Right lung (tissue), 5 donors: ENCODE measurements around the gene PPL. TPM values are rescaled to one million over a fixed set of nuclear protein-coding genes. Genes with fewer than 3 reads are reported as not detected.
"Not testable (repeated sequence)": the region's sequence is repeated elsewhere in the genome, so short reads cannot be mapped to it uniquely, and the experiment has no call there.

Experiments
- DNase-seq, 2 donors: peaks; one replicate each; pipeline ENCODE4 v3.0.0-alpha.2; 2013
- polyA plus RNA-seq, 5 donors: library from polyadenylated mRNA; unstranded; fragments of 120-200 nt; gene quantifications; one replicate each; pipeline versions ENCODE4 v1.2.1 to v1.2.3, GENCODE V29; 2013; ENCODE audit warnings: inconsistent platforms in 1 of 5, low replicate concordance in 1 of 5; ENCODE audit not compliant: insufficient read length in 5 of 5, insufficient read depth in 1 of 5

The PPL gene
- polyA plus RNA-seq, 5 donors = 26.7 to 44.8 (median 33.1) TPM

- DNase-seq = no peak
These were observed 21.8 kb upstream of the PPL start for GRCh38 chr16:4958510-4959438.

GRCh38 chr16:4957720-4958509 is 21.0 kb upstream of the PPL start, which contains the start of gene SEC14L5:
TSS of gene SEC14L5 (plus strand) at chr16:4958330. CDS start at chr16:4959324, 994 bp downstream.
- DNase-seq = peak; percentile 87 to 88

- no peak for DNase-seq
These were observed 20.4 kb upstream of the PPL start for GRCh38 chr16:4957420-4957719.

GRCh38 chr16:4954714-4955113 is 17.8 kb upstream of the PPL start:
- DNase-seq = no peak

GRCh38 chr16:4951583-4951982 is 14.6 kb upstream of the PPL start:
- DNase-seq = not testable (repeated sequence)

- DNase-seq = no peak
These were observed 13.0 kb upstream of the PPL start for GRCh38 chr16:4949986-4950385.

GRCh38 chr16:4948903-4949766 is 12.2 kb upstream of the PPL start:
- no peak for DNase-seq

GRCh38 chr16:4947722-4948503 is 11.0 kb upstream of the PPL start:
- no peak for DNase-seq

GRCh38 chr16:4946917-4947316 is 10.0 kb upstream of the PPL start:
- no peak for DNase-seq

- DNase-seq = no peak
These were observed 8.9 kb upstream of the PPL start for GRCh38 chr16:4945560-4946502.

- DNase-seq = peak; percentile 75 to 76
These were observed 7.7 kb upstream of the PPL start for GRCh38 chr16:4944333-4945281.

- DNase-seq = no peak
These were observed 5.5 kb upstream of the PPL start for GRCh38 chr16:4942481-4942880.

GRCh38 chr16:4940719-4941118 is 3.8 kb upstream of the PPL start:
- no peak for DNase-seq

GRCh38 chr16:4938683-4939030 is 1.7 kb upstream of the PPL start:
- DNase-seq = no peak

GRCh38 chr16:4937782-4938682 is 1.1 kb upstream of the PPL start:
- no peak for DNase-seq

GRCh38 chr16:4936181-4936990 is 562 bp downstream of the PPL start:
- DNase-seq = peak in 1 of 2 donors; percentile 52
